ENCODE data around the gene ELP6.

The ELP6 gene, protein sequence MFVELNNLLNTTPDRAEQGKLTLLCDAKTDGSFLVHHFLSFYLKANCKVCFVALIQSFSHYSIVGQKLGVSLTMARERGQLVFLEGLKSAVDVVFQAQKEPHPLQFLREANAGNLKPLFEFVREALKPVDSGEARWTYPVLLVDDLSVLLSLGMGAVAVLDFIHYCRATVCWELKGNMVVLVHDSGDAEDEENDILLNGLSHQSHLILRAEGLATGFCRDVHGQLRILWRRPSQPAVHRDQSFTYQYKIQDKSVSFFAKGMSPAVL

GRCh38 chr3:47513125-47513929 lies at the start of gene ELP6:
Gene ELP6, minus strand, starts transcription at chr3:47513712. Its CDS starts 122 bp downstream, at chr3:47513590.
- peak; percentile 55 for DNase-seq

GRCh38 chr3:47556351-47556750 lies 42.8 kb upstream of the ELP6 start:
- no peak for DNase-seq

GRCh38 chr3:47554335-47554734 lies 40.8 kb upstream of the ELP6 start:
- DNase-seq: no peak

DNA sequence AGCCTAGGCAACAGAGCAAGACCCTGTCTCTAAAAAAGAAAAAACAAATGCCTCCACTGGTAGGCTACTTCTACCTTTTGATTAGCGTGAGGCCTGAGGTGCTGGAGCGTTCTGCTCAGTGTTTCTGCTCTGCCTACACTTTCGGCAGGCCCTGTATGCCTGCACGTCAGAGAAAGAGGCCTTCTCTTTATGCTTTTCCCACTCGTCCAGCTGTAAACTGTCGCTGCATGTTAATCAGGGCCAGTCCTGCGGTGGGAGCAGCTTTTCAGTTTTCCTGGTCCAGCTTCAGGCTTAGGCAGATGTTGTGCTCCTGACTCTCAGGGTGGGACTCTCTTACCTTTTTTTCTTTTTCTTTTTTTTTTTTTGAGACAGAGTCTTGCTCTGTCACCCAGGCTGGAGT lies 39.9 kb upstream of the ELP6 start:
- DNase-seq: no peak

- no peak for DNase-seq
Observed at GRCh38 chr3:47542471-47543173, 29.1 kb upstream of the ELP6 start.

DNA sequence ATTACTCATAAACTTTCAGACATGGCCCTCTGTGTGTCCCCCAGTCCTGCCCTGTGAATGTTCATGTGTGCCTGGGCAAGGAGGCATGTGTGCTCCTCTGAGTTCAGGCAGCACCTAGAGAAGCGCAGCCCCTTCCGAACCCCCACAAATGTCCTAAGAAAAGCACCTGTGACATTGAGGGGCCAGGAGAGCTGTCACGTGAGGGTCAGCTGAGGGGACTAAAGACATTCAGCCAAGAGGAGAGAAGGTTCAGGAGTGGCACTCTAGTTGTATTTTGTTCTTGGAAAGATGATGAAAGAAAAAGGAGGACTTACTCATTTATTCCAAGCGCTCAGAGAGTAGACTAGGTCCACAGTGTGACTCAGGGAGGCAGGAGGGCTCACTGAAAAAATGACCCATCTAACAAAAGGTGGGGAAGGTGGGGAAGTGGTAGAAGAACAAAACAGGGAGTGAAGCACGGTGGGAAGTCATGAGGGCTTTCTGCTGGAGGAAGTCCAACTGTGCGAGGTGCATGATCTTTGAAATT lies 28.1 kb upstream of the ELP6 start:
- no peak for DNase-seq

GRCh38 chr3:47540281-47540680 lies 26.8 kb upstream of the ELP6 start:
- DNase-seq: no peak

GRCh38 chr3:47536967-47537366 lies 23.5 kb upstream of the ELP6 start:
- DNase-seq: no peak

DNA sequence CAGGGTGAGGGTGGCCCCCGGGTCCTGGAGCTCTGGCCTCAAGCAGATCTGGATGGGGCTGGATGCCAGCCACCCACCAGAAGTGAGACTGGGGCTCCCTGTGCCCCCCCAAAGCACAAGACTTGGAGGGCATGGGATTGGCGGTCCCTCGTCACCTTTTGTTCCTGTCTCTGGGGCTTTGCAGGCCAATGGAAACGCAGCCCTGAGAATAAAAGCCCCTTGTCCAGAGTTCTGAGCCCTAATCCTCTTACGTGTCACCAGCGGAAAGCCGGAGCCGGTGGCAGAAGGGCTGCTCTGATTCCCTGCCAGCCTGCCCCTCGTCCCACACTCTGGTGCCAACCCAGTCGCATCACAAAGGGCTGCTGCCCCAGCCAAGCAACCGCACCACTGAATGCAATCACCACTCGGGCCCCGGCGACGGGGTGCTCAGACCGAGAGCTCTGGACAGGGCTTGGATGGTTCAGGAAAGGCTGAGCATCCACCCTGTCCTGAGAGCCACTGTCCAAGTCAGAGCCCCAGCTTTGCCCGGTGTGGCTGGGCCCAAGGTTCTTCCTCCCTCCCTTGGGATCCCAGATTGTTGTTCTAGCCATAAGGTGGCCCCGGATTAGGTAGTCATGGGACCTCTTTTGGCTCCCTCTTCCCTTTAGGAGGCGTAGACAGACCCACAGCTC lies 22.8 kb upstream of the ELP6 start:
- no peak for DNase-seq

GRCh38 chr3:47533996-47534454 lies 20.5 kb upstream of the ELP6 start:
- DNase-seq: no peak

GRCh38 chr3:47533481-47533880 lies 20.0 kb upstream of the ELP6 start:
- no peak for DNase-seq

- no peak for DNase-seq
Observed at GRCh38 chr3:47527952-47528725, 14.6 kb upstream of the ELP6 start.

DNA sequence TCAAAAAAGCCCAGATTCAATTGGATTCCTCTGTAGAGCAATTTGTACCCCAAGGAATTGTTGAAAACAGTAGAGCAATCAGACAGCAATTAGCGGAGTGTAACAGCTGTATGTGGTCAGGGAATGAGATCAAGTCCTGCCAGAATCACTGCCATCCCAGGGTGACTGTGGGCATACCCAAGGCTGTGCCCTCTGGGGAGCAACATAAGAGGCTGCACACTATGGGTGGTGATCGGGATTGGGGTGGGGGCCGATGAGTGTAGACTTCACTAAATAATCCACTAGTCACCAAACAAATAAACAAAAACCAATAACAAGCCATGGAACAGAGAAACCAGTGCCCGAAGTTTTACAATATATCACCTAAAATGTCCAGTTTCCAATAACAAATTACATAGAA lies 12.1 kb upstream of the ELP6 start:
- no peak for DNase-seq

- DNase-seq: no peak
Observed at GRCh38 chr3:47523310-47524073, 10.0 kb upstream of the ELP6 start.

DNA sequence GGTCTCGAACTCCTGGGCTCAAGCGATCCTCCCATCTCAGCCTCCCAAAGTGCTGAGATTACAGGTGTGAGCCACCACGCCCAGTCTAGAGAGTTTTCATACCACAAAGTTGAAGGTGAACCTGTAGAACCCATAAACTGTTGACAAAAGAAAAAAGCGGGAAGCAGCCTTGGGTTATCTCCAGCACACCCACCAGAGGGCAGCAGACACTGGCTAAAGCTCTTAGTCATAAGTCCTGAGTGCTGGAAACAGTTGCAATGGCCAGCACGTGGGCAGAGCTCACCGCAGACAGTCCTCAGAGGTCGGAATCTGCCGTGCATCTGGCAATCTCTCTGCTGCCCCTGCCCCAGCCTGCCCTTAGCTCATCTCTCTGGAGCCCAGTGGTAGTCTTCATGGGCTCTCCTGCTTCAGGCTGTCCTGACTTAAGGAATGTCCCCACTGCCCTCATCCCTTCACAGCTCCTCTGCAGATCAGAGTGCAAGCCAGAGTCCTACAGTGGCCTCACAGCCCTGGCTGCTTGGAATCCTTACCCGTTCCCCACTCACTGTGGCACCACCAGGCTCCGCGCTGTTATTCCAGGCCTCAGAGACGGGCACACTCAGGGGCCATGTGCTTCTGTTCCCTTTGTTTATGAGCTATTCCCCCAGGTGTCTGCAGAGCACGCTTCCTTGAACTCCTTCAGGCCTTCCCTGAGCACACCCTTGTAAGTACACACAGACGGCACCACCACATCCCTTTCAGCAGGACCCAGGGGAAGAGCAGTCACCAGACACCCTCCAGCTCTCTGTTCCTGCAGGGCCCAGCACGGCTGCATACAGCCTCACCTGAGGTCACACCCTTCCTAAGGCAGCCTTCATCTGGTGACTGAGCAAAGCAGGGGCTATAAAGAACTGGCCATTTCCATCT lies 8.8 kb upstream of the ELP6 start:
- DNase-seq: peak; percentile 64

DNA sequence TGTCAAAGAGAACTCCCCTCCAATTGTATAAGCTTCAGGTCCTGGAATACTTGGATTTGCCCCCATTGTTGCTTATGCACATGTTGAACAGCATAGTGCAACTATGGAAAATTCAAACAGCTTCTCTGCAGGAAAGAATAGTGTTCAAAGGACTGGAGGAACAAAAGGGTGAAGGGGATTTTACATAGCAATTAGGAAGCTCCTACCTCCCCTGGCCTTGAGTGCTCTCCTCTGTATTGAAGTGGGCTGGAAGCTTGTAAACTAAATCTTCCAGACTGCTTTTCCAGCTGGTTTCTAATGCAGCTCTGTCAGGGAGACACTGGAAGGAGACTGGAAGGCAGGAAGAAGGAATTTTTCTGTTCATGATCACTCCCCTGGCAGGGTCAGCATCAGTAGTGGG lies 7.2 kb upstream of the ELP6 start:
- DNase-seq: no peak

GRCh38 chr3:47517937-47518336 lies 4.4 kb upstream of the ELP6 start:
- no peak for DNase-seq

DNA sequence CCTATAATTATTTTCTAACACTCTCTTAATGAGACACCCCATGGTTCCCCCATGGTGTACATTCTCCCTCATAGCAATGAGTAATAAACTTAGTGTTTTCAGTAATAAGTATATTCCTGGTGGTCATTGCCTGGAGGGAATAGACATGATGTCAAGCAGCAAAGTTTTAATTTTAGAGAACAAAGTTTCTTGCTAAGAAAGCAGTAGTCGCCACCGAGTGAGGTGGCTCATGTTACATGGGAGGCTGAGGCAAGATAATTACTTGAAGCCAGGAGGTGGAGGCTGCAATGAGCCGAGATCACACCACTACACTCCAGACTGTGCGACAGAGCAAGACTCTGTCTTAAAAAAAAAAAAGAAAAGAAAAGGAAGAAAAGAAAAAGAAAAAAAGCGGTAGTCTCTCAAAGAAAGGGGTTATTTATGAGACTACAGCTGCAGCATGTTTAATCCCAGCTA lies 2.4 kb upstream of the ELP6 start:
- no peak for DNase-seq

DNA sequence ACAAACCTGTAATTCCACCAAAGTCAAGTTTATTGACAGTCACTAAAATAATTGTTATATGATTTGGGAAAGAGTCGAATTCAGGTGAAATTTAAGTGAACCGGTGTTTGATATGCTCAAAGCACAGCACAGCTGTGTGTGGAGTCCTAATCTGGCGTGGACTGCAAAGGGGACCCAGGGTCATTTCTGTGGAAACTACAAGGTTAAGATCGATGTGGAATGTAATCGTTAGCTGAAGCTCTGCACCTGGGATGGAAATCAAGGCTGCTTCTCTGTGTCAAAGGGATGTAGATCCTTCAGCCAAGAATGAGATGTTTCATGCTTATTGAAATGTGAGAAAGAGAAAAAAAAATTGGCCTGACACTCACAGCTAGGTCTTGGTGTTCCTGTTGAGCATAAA lies 1.6 kb upstream of the ELP6 start:
- no peak for DNase-seq

All from NCI-H1436 treated with DMSO at 0.1 percent for 48 hours (cell line).